NCI-H187 treated with DMSO at 0.1 percent for 48 hours (cell line): ENCODE measurements around the gene UGT1A10.
"Not testable (repeated sequence)": the region's sequence is repeated elsewhere in the genome, so short reads cannot be mapped to it uniquely, and the experiment has no call there.

Experiments
- DNase-seq: peaks from one replicate; lab custom pipeline; 2025; lab: John Stamatoyannopoulos, UW

UGT1A10 gene

GRCh38 chr2:233743464-233744259 lies 107.4 kb downstream of the UGT1A10 start:
- no peak for DNase-seq

- no peak for DNase-seq
Measured at GRCh38 chr2:233745073-233745755, 109.0 kb downstream of the UGT1A10 start.

- not testable (repeated sequence) for DNase-seq
Measured at GRCh38 chr2:233745838-233746237, 109.6 kb downstream of the UGT1A10 start.

GRCh38 chr2:233746475-233747282 lies 110.4 kb downstream of the UGT1A10 start:
- DNase-seq: no peak

GRCh38 chr2:233747283-233747544 lies 111.0 kb downstream of the UGT1A10 start:
- DNase-seq: no peak

- not testable (repeated sequence) for DNase-seq
Measured at GRCh38 chr2:233750689-233751088, 114.4 kb downstream of the UGT1A10 start.

GRCh38 chr2:233751212-233752009 lies 115.2 kb downstream of the UGT1A10 start:
- DNase-seq: not testable (repeated sequence)

- DNase-seq: no peak
Measured at GRCh38 chr2:233754872-233755611, 118.8 kb downstream of the UGT1A10 start.

- no peak for DNase-seq
Measured at GRCh38 chr2:233756429-233757081, 120.3 kb downstream of the UGT1A10 start.

GRCh38 chr2:233758141-233758540 lies 121.9 kb downstream of the UGT1A10 start:
- DNase-seq: no peak

- DNase-seq: no peak
Measured at GRCh38 chr2:233758849-233759248, 122.6 kb downstream of the UGT1A10 start.

- DNase-seq: no peak
Measured at GRCh38 chr2:233760043-233760442, 123.8 kb downstream of the UGT1A10 start, which contains the start of gene UGT1A1. TSS of gene UGT1A1 (plus strand) at chr2:233760270. CDS start at chr2:233760288, 18 bp downstream.

GRCh38 chr2:233761040-233761769 lies 125.0 kb downstream of the UGT1A10 start:
- DNase-seq: no peak

- no peak for DNase-seq
Measured at GRCh38 chr2:233764264-233764663, 128.0 kb downstream of the UGT1A10 start.

- no peak for DNase-seq
Measured at GRCh38 chr2:233764761-233765160, 128.5 kb downstream of the UGT1A10 start.

- DNase-seq: no peak
Measured at GRCh38 chr2:233766416-233766815, 130.2 kb downstream of the UGT1A10 start.

- no peak for DNase-seq
Measured at GRCh38 chr2:233768076-233768475, 131.8 kb downstream of the UGT1A10 start.

GRCh38 chr2:233769260-233769659 lies 133.0 kb downstream of the UGT1A10 start:
- no peak for DNase-seq

GRCh38 chr2:233772153-233772552 lies 135.9 kb downstream of the UGT1A10 start:
- DNase-seq: no peak

GRCh38 chr2:233772583-233772982 lies 136.3 kb downstream of the UGT1A10 start:
- no peak for DNase-seq
